Activated naive CD8-positive, alpha-beta T cell treated with anti-CD3 and anti-CD28 coated beads, Interleukin-2, amount 10 ng/mL, durations not matched to agents 7 days and 5 days (primary cell): Measurements from ENCODE around the gene NFKB1. TPM values are rescaled to one million over a fixed set of nuclear protein-coding genes. Genes with fewer than 3 reads are reported as not detected.
"Not testable (repeated sequence)": the region's sequence is repeated elsewhere in the genome, so short reads cannot be mapped to it uniquely, and the experiment has no call there.

Experiments used
- ATAC-seq: fragments of 150-1000 bp; cut with Tn5 transposase; one replicate; pipeline ENCODE4 v1.10.0; 2021; ENCODE audit warnings: low read depth, moderate library complexity
- POLR2A ChIA-PET: fragments of 350-600 bp; sonication (Branson Sonifier 250); formaldehyde crosslinking; loops from one replicate; lab custom pipeline; 2021; ENCODE audit warnings: antibody characterized with exemption; lab: Charles Lee
- DNase-seq: peaks from one replicate; pipeline ENCODE4 v3.0.0; 2021
- H3K27ac Mint-ChIP-seq: one replicate; pipeline ENCODE4 v1.8.0; 2022; ENCODE audit warnings: mild to moderate bottlenecking, mixed read lengths
- H3K27me3 Mint-ChIP-seq: one replicate; pipeline ENCODE4 v1.8.0; 2022; ENCODE audit warnings: mild to moderate bottlenecking, moderate library complexity, mixed read lengths
- H3K36me3 Mint-ChIP-seq: one replicate; pipeline ENCODE4 v1.8.0; 2021; ENCODE audit warnings: mild to moderate bottlenecking, mixed read lengths
- H3K4me1 Mint-ChIP-seq: one replicate; pipeline ENCODE4 v1.8.0; 2021; ENCODE audit warnings: mixed read lengths
- H3K4me3 Mint-ChIP-seq: one replicate; pipeline ENCODE4 v1.8.0; 2022; ENCODE audit warnings: mild to moderate bottlenecking, moderate library complexity, mixed read lengths
- H3K9me3 Mint-ChIP-seq: one replicate; pipeline ENCODE4 v1.8.0; 2021; ENCODE audit warnings: mixed read lengths
- total RNA-seq, 2 experiments: library from RNA; stranded (reverse); gene quantifications; one replicate each; pipeline ENCODE4 v1.2.3, GENCODE V29; 2021

Gene NFKB1
- total RNA-seq, 2 experiments from 2014 or later: 129 to 130 TPM

- H3K9me3 Mint-ChIP-seq: no peaks in the 10 kb centered on the region
- H3K4me1 Mint-ChIP-seq: peaks cover 71% of the 10 kb centered on the region
- DNase-seq (no peak), ATAC-seq (no peak)
- H3K36me3 Mint-ChIP-seq: peaks cover 49% of the 10 kb centered on the region
- peak overlapping the region; percentile 3 for H3K27ac Mint-ChIP-seq
- H3K4me3 Mint-ChIP-seq: no peak overlapping the region
- POLR2A ChIA-PET: interaction anchor here (1.1 kb wide), 1 partner anchor 61 kb away, joined by 4 read pairs; no protein-coding TSS in a partner anchor
- no peaks in the 10 kb centered on the region for H3K27me3 Mint-ChIP-seq
These were observed 61.8 kb downstream of the NFKB1 start for GRCh38 chr4:102563000-102563399.

DNA sequence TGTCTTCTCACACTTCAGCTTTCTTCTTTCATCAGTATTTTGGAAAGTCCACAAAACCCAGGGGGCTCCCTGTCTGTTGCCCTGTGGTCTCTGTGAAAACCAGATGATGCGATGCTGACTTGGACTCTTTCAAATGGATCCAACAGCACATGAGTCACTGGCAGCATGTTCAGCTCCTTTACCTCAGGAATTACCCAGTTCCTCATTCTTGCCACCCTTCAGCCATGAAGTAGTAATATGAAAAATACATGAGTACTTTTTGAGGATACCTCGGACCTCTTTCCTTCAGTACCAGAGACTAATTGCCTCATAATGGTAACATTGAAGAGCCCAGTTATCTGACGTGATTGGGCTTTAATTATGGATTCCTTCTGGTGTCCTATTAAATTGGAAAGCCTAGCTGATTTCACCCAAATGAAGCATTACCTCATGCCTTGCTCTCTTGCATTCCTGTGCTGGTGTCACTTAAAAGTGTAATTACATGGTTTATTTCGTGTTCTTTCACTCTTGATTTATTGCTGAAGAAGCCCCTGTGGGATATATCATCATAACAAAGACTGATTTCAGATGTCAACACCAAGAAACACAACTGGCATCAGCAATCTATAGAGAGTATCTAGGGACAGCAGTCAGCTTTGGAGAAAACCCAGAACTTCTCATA, 63.4 kb downstream of the NFKB1 start:
- POLR2A ChIA-PET: interaction anchor here (0.7 to 1.2 kb wide), 2 partner anchors 47 to 49 kb away, joined by 3 to 4 read pairs; no protein-coding TSS in a partner anchor
- H3K27me3 Mint-ChIP-seq: no peaks in the 10 kb centered on the region
- H3K4me3 Mint-ChIP-seq: no peak overlapping the region
- no peak overlapping the region for H3K27ac Mint-ChIP-seq
- peaks cover 60% of the 10 kb centered on the region for H3K4me1 Mint-ChIP-seq
- H3K9me3 Mint-ChIP-seq: no peaks in the 10 kb centered on the region
- ATAC-seq (no peak), DNase-seq (no peak)
- peaks cover 55% of the 10 kb centered on the region for H3K36me3 Mint-ChIP-seq

GRCh38 chr4:102565696-102566095, 64.5 kb downstream of the NFKB1 start:
- Mint-ChIP-seq H3K9me3 (peaks cover 3% of the 10 kb centered on the region), H3K4me3 (no peak overlapping the region), H3K36me3 (peaks cover 61% of the 10 kb centered on the region), H3K4me1 (peaks cover 51% of the 10 kb centered on the region), H3K27ac (peak overlapping the region; percentile 44), H3K27me3 (no peaks in the 10 kb centered on the region)
- ATAC-seq (no peak), DNase-seq (no peak)
- POLR2A ChIA-PET: no interaction called here

GRCh38 chr4:102566426-102566825, 65.3 kb downstream of the NFKB1 start:
- DNase-seq (no peak), ATAC-seq (no peak)
- Mint-ChIP-seq H3K27me3 (no peaks in the 10 kb centered on the region), H3K4me3 (no peak overlapping the region), H3K27ac (no peak overlapping the region), H3K9me3 (peaks cover 3% of the 10 kb centered on the region), H3K36me3 (peaks cover 61% of the 10 kb centered on the region), H3K4me1 (peaks cover 46% of the 10 kb centered on the region)
- POLR2A ChIA-PET: no interaction called here

DNA sequence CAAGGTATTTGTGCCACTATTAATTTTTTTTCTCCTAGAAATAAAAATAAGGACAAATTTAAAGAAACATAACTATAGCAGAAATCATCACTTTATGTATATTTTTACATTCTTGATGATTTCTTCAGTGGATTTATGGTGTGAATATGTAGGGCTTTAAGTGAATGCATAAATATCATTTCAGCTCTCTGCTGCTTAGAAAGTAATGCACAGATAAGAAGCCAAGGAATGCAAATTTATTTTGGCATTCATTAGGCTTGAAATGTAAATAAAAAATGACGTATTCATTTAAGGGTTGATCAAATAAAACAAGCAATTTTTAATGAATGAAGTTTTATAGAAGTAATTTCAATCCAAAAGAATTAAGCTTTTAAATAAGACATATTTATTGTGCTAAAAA, 66.3 kb downstream of the NFKB1 start:
- ATAC-seq (no peak), DNase-seq (no peak)
- POLR2A ChIA-PET: no interaction called here
- Mint-ChIP-seq H3K27me3 (no peaks in the 10 kb centered on the region), H3K4me3 (no peak overlapping the region), H3K9me3 (peaks cover 3% of the 10 kb centered on the region), H3K27ac (no peak overlapping the region), H3K4me1 (peaks cover 39% of the 10 kb centered on the region), H3K36me3 (peaks cover 61% of the 10 kb centered on the region)

GRCh38 chr4:102569200-102569599, 68.0 kb downstream of the NFKB1 start:
- DNase-seq: no peak
- peaks cover 3% of the 10 kb centered on the region for H3K9me3 Mint-ChIP-seq
- H3K36me3 Mint-ChIP-seq: peaks cover 64% of the 10 kb centered on the region
- POLR2A ChIA-PET: no interaction called here
- no peak overlapping the region for H3K27ac Mint-ChIP-seq
- peaks cover 47% of the 10 kb centered on the region for H3K4me1 Mint-ChIP-seq
- H3K4me3 Mint-ChIP-seq: no peak overlapping the region
- no peak for ATAC-seq
- H3K27me3 Mint-ChIP-seq: no peaks in the 10 kb centered on the region

DNA sequence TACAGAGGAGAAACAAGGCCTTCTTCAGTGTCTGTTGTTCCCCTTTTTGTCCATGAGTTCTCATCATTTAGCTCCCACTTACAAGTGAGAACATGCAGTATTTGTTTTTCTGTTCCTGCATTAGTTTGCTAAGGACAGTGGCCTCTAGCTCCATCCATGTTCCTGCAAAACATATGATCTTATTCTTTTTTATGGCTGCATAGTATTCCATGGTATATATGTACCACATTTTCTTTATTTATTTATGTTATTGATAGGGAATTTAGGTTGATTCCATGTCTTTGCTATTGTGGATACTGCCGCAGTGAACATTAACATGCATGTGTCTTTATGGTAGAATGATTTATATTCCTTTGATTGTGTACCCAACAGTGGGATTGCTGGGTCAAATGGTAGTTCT, 69.1 kb downstream of the NFKB1 start:
- DNase-seq, H3K27ac Mint-ChIP-seq, ATAC-seq, H3K9me3 Mint-ChIP-seq, H3K4me3 Mint-ChIP-seq, H3K27me3 Mint-ChIP-seq, POLR2A ChIA-PET: not testable (repeated sequence)
- H3K36me3 Mint-ChIP-seq: peaks cover 60% of the 10 kb centered on the region
- peaks cover 51% of the 10 kb centered on the region for H3K4me1 Mint-ChIP-seq

DNA sequence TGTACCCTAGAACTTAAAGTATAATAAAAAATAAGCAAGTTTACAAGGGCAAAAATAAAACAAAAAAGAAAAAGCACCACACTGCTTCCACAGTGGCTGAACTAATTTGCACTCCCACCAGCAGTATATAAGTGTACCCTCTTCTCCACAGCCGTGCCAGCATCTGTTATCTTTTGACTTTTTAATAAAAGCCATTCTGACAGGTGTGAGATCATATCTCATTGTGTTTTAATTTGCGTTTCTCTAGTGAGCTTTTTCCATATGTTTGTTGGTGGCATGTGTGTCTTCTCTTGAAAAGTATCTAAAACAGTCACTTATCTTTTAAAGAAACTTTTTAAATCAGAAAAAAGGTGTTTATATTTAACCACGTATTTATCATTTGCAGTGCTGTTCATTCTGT, 71.3 kb downstream of the NFKB1 start:
- Mint-ChIP-seq H3K36me3 (peaks cover 58% of the 10 kb centered on the region), H3K9me3 (peaks cover 3% of the 10 kb centered on the region), H3K4me3 (no peak overlapping the region), H3K27ac (no peak overlapping the region), H3K4me1 (peaks cover 46% of the 10 kb centered on the region), H3K27me3 (no peaks in the 10 kb centered on the region)
- POLR2A ChIA-PET: no interaction called here
- DNase-seq: no peak
- ATAC-seq: no peak

DNA sequence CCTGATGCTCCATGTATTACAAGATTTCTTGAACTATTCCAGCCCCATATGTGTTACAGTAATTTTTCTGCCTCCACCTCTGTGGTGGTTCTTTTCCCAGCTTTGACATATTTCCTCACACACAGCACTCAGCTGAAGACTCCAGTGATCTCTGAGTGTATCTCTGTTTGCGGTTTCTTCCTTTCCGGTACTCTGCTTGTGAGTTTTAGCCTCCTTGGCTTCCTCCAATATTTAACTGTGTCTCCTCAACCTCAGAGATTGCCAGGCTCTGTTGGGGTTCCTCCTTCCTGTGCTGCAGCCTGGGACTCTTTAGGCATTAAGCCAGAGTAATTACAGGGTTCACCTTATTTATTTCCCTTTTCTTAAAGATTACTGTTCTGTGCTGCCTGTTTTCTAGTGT, 73.2 kb downstream of the NFKB1 start:
- POLR2A ChIA-PET: interaction anchor here (0.6 kb wide), 1 partner anchor 217 kb away, joined by 3 read pairs; no protein-coding TSS in a partner anchor
- peak overlapping the region; percentile 44 for H3K4me3 Mint-ChIP-seq
- peaks cover 63% of the 10 kb centered on the region for H3K36me3 Mint-ChIP-seq
- H3K9me3 Mint-ChIP-seq: peaks cover 3% of the 10 kb centered on the region
- H3K27ac Mint-ChIP-seq: peak overlapping the region; percentile 63
- no peaks in the 10 kb centered on the region for H3K27me3 Mint-ChIP-seq
- DNase-seq (no peak), ATAC-seq (peak; percentile 54)
- peaks cover 61% of the 10 kb centered on the region for H3K4me1 Mint-ChIP-seq

DNA sequence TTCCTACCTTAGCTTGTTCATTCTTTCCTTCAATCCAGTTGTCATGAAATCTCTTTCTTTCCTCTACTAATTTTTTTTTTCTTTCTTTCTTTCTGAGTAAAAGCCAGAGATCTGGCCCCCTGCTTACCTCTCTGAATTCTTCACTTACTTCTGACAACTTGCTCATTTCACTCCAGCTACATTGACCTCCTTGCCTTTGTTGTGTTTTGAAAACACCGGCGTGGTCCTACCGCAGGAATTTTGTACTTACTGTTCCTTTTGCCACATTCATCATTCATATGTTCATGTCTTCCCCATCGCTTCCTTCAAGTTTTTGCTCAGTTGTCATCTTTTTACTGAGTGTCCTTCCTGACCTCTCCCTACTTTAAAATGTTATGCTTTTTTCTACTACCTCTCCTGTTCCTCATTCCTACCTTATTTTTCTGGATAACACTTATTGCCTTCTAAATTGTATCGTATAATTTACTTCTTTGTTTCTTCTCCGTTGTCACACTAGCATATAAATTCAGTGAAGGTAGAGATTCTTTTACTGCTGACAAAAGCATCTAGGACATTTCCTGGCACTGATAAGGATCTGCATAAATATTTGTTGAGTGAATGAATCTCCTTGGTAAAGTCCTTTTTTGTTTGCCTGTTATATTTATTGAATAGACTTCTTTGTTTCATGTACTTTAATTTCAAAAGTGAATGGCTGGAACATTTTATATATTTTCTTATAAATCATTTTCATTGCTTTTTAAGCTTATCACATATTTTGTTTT, 74.4 kb downstream of the NFKB1 start:
- no peak overlapping the region for H3K4me3 Mint-ChIP-seq
- no peaks in the 10 kb centered on the region for H3K27me3 Mint-ChIP-seq
- H3K4me1 Mint-ChIP-seq: peaks cover 70% of the 10 kb centered on the region
- peaks cover under 1% of the 10 kb centered on the region for H3K9me3 Mint-ChIP-seq
- peaks cover 58% of the 10 kb centered on the region for H3K36me3 Mint-ChIP-seq
- peak overlapping the region; percentile 31 for H3K27ac Mint-ChIP-seq
- ATAC-seq (no peak), DNase-seq (no peak)
- POLR2A ChIA-PET: interaction anchor here (1.1 kb wide), 1 partner anchor 47 kb away, joined by 3 read pairs; no protein-coding TSS in a partner anchor

DNA sequence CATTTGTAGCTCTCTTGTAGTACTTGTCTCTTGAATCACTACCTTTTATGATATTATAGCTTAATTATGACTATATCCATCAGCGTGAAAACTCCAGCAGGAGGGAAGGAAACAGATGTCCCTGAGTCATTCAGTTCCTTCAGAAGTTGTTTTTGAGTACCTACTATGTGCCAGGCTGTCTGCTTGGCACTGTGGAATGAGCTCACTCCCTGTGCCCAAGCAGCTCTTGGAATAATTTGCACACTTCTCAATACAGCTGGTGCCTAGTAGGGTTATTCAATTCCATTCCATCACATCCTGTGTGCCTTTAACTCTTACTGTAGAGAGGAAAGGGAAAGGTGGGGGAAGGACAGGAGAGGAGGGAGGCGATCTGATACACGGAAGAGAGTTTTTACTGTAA, 77.1 kb downstream of the NFKB1 start:
- POLR2A ChIA-PET: interaction anchor here (1.0 to 1.1 kb wide), 2 partner anchors 16 to 21 kb away, joined by 3 read pairs; no protein-coding TSS in a partner anchor
- Mint-ChIP-seq H3K4me1 (peaks cover 71% of the 10 kb centered on the region), H3K27ac (peak overlapping the region; percentile 55), H3K9me3 (no peaks in the 10 kb centered on the region), H3K4me3 (no peak overlapping the region), H3K27me3 (no peaks in the 10 kb centered on the region), H3K36me3 (peaks cover 51% of the 10 kb centered on the region)
- DNase-seq: no peak
- no peak for ATAC-seq

GRCh38 chr4:102578819-102579218, 77.7 kb downstream of the NFKB1 start:
- Mint-ChIP-seq H3K27me3 (no peaks in the 10 kb centered on the region), H3K4me3 (no peak overlapping the region), H3K4me1 (peaks cover 69% of the 10 kb centered on the region), H3K36me3 (peaks cover 51% of the 10 kb centered on the region), H3K9me3 (no peaks in the 10 kb centered on the region), H3K27ac (peak overlapping the region; percentile 36)
- peak; percentile 57 for ATAC-seq
- POLR2A ChIA-PET: interaction anchor here (1.0 to 1.8 kb wide), 3 partner anchors 17 to 34 kb away, joined by 3 to 4 read pairs (median 3); no protein-coding TSS in a partner anchor
- DNase-seq: no peak

DNA sequence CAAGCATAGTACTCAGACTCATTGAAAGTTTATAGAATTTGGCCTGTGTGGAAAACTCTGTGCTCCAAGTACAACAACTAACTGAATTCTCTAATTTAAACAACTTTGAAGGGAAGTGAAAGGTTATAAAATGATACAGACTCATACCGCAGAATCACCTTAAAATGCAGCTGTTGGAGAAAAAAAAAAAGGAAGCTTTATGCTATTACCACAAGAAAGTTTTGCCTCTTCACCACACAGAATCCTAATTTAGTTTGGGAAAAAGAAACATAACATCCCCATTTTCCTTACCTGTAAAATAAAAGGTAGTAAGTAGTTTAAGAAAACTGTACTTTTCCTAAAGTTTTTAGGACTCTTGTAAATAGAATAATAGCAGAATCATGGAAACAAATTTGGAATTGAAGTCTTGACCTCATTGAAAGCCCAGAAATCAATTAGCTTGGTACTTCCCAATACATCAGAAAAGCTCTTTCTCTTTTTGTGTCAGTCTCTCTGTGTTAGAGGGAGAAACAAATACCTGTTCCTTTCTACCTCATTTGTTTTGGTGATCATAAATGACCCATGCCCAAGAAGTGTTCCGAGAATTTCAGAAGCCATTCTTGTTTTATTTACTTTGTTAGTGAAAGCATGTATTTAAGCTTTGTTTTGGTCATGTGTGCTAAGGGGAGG, 78.8 kb downstream of the NFKB1 start:
- POLR2A ChIA-PET: interaction anchor here (0.7 to 1.8 kb wide), 4 partner anchors 8 to 78 kb away, joined by 3 to 4 read pairs (median 4); no protein-coding TSS in a partner anchor
- Mint-ChIP-seq H3K4me1 (peaks cover 62% of the 10 kb centered on the region), H3K36me3 (peaks cover 54% of the 10 kb centered on the region), H3K4me3 (peak overlapping the region; percentile 13), H3K27me3 (no peaks in the 10 kb centered on the region), H3K27ac (peak overlapping the region; percentile 67), H3K9me3 (no peaks in the 10 kb centered on the region)
- DNase-seq (no peak), ATAC-seq (no peak)
